NCI-H345 (cell line): Measurements from ENCODE around the gene MPZL1.

Experiments used
- DNase-seq: peaks from one replicate; lab custom pipeline; 2025; lab: John Stamatoyannopoulos, UW

Gene MPZL1

GRCh38 chr1:167695756-167696561, 25.8 kb upstream of the MPZL1 start:
- DNase-seq: no peak

- DNase-seq: peak; percentile 16
Measured at GRCh38 chr1:167697667-167698141, 24.1 kb upstream of the MPZL1 start.

GRCh38 chr1:167698313-167698712, 23.5 kb upstream of the MPZL1 start:
- DNase-seq: no peak

GRCh38 chr1:167701510-167701909, 20.3 kb upstream of the MPZL1 start:
- DNase-seq: no peak

- DNase-seq: no peak
Measured at GRCh38 chr1:167703557-167703956, 18.2 kb upstream of the MPZL1 start.

GRCh38 chr1:167704715-167705114, 17.1 kb upstream of the MPZL1 start:
- DNase-seq: no peak

- DNase-seq: no peak
Measured at GRCh38 chr1:167705250-167705649, 16.5 kb upstream of the MPZL1 start.

- no peak for DNase-seq
Measured at GRCh38 chr1:167706363-167706762, 15.4 kb upstream of the MPZL1 start.

- no peak for DNase-seq
Measured at GRCh38 chr1:167706931-167707877, 14.6 kb upstream of the MPZL1 start.

GRCh38 chr1:167707942-167708341, 13.8 kb upstream of the MPZL1 start:
- no peak for DNase-seq

- DNase-seq: no peak
Measured at GRCh38 chr1:167708940-167709389, 12.8 kb upstream of the MPZL1 start.

GRCh38 chr1:167710836-167711235, 10.9 kb upstream of the MPZL1 start:
- no peak for DNase-seq

GRCh38 chr1:167711797-167712196, 10.0 kb upstream of the MPZL1 start:
- DNase-seq: no peak

GRCh38 chr1:167713330-167714081, 8.3 kb upstream of the MPZL1 start:
- no peak for DNase-seq

GRCh38 chr1:167714098-167714438, 7.7 kb upstream of the MPZL1 start:
- DNase-seq: no peak

- DNase-seq: peak; percentile 89
Measured at GRCh38 chr1:167714439-167715156, 7.2 kb upstream of the MPZL1 start.

GRCh38 chr1:167715157-167715999, 6.4 kb upstream of the MPZL1 start:
- DNase-seq: peak; percentile 93

GRCh38 chr1:167716000-167716271, 5.8 kb upstream of the MPZL1 start:
- no peak for DNase-seq

GRCh38 chr1:167717351-167717750, 4.4 kb upstream of the MPZL1 start:
- DNase-seq: no peak

GRCh38 chr1:167718914-167719691, 2.7 kb upstream of the MPZL1 start:
- no peak for DNase-seq
